Cardiac fibroblast (primary cell): ENCODE results near the gene ETFA.

ENCODE experiments used
- DNase-seq, 2 donors: peaks; one replicate each; pipeline versions ENCODE4 v3.0.0 to v3.0.0-alpha.2; 2010; ENCODE audit warnings: low read depth in 2 of 2
- H3K4me3 ChIP-seq, 2 donors: replicated peaks in 1 of 2; 1 replicate in 1 of 2; 2 replicates in 1 of 2; pipeline ENCODE4 v1.5.1; 2011; ENCODE audit warnings: low read depth in 2 of 2, low read length in 2 of 2, mild to moderate bottlenecking in 2 of 2, moderate library complexity in 1 of 2
- CTCF ChIP-seq: IDR thresholded peaks from one replicate; pipeline ENCODE4 v1.5.1; 2011; ENCODE audit warnings: low read depth, mild to moderate bottlenecking, low read length, inconsistent platforms

ETFA gene

GRCh38 chr15:76222159-76222558 is 89.1 kb downstream of the ETFA start:
- no peak overlapping the region for H3K4me3 ChIP-seq
- DNase-seq, result no peak
- no peak for TF ChIP-seq CTCF

GRCh38 chr15:76221085-76221767 is 90.0 kb downstream of the ETFA start:
- DNase-seq, result no peak
- no peak overlapping the region for H3K4me3 ChIP-seq
- no peak for TF ChIP-seq CTCF

DNA sequence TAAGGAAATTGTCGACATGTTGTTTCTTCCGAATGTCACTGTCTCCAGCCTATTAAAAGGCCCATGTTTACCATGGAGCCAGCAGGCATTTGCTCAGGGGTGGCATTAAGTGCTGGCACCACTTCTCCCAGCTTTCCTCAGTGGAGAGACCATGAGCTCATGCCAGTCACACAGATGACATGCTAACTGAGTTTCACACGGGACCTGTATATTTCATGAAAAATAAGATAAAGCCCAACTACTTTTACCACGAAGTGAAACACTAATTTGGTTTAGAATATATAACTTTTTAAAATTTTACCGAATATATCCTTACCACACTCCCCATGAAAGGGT is 93.4 kb downstream of the ETFA start:
- no peak for DNase-seq
- no peak overlapping the region for H3K4me3 ChIP-seq
- TF ChIP-seq CTCF, result no peak

DNA sequence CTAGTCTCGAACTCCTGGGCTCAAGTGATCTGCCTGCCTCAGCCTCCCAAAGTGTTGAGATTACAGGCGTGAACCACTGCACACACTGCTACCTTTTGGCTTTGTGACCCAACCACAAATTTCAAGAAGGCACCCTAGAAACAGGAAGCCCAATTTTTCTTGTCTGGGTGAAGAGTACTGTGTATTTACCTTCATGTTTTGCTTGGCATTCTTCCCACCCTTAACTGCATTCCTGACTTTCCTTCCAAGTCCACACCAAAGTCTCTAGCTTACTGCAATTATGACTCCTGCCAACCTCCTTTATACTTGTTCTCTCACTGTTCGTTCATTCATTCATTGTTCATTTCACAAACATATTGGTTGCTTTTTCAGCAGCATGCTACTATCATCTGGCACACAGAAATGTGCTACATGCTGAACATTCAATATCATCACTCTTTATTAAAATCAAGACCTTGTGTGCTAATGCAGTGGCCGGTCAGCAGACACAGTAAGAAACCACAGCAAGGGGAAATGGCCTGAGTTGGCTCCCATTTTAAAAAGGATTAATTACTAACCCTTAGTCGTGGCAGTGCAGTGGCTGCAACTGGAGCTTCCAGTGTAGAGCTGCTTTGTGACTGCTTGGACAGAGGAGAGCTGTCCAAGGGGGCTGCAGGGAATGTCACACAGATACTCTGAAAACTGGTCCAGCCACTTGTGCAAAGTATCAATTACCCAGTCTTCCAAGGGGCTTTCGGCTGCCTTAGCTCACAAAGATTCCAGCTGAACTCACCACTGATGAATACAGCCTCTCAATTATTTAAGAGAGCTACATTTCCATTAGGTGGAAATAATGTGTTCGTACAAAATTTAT is 94.0 kb downstream of the ETFA start:
- TF ChIP-seq CTCF, result no peak
- H3K4me3 ChIP-seq, result no peak overlapping the region
- DNase-seq, result peak; percentile 53 to 55

GRCh38 chr15:76215634-76216033 is 95.6 kb downstream of the ETFA start:
- DNase-seq, result no peak
- no peak overlapping the region for H3K4me3 ChIP-seq
- no peak for TF ChIP-seq CTCF

- DNase-seq, result peak in 1 of 2 donors; percentile 14
- no peak overlapping the region for H3K4me3 ChIP-seq
- TF ChIP-seq CTCF, result no peak
These were observed 101.3 kb downstream of the ETFA start for GRCh38 chr15:76209942-76210341.
